Neural cell (in vitro differentiated cells): Measurements from ENCODE around the gene PAIP2. TPM values are rescaled to one million over a fixed set of nuclear protein-coding genes. Genes with fewer than 3 reads are reported as not detected.
"Not testable (repeated sequence)": the region's sequence is repeated elsewhere in the genome, so short reads cannot be mapped to it uniquely, and the experiment has no call there.

ENCODE experiments used
- H2AFZ ChIP-seq: fragments of 200-600, 300-800 bp; sonication (generic), shearing (Covaris generic); 2 replicates; pipeline ENCODE4 v1.6.0; 2014; ENCODE audit warnings: low read depth, mild to moderate bottlenecking, antibody characterized with exemption, low read length, moderate library complexity
- H3F3A ChIP-seq: fragments of 200-600 bp; shearing (Covaris generic); 2 replicates; pipeline ENCODE4 v1.6.1; 2016; ENCODE audit warnings: mild to moderate bottlenecking, moderate library complexity, mixed read lengths, antibody characterized with exemption, low read length; ENCODE audit not compliant: insufficient read depth, poor library complexity, severe bottlenecking
- H3K27ac ChIP-seq: fragments of 200-600, 300-800 bp; sonication (generic), shearing (Covaris generic); 2 replicates; pipeline ENCODE4 v1.5.1; 2014; ENCODE audit warnings: mild to moderate bottlenecking, low read length, moderate library complexity
- H3K27me3 ChIP-seq: fragments of 300-800, 200-600 bp; sonication (generic), shearing (Covaris generic); 2 replicates; pipeline ENCODE4 v1.6.0; 2014; ENCODE audit warnings: mild to moderate bottlenecking, low read depth, low read length, moderate library complexity; ENCODE audit not compliant: insufficient read depth
- H3K36me3 ChIP-seq: fragments of 300-800, 200-600 bp; sonication (generic), shearing (Covaris generic); 2 replicates; pipeline ENCODE4 v1.5.1; 2014; ENCODE audit warnings: mild to moderate bottlenecking, antibody characterized with exemption, low read length, moderate library complexity; ENCODE audit not compliant: insufficient read depth
- H3K4me2 ChIP-seq: fragments of 300-800, 200-600 bp; sonication (generic), shearing (Covaris generic); 2 replicates; pipeline ENCODE4 v1.6.0; 2014; ENCODE audit warnings: mild to moderate bottlenecking, low read length
- H3K4me3 ChIP-seq: fragments of 300-800, 200-600 bp; sonication (generic), shearing (Covaris generic); 2 replicates; pipeline ENCODE4 v1.5.1; 2014; ENCODE audit warnings: mild to moderate bottlenecking, low read length, moderate library complexity
- H3K79me2 ChIP-seq: fragments of 200-600 bp; shearing (Covaris generic); replicated peaks from 2 replicates; pipeline ENCODE4 v1.6.0; 2014; ENCODE audit warnings: mild to moderate bottlenecking, low read length, moderate library complexity; ENCODE audit not compliant: insufficient read depth
- H3K9ac ChIP-seq: fragments of 300-800, 200-600 bp; sonication (generic), shearing (Covaris generic); 2 replicates; pipeline ENCODE4 v1.6.1; 2016; ENCODE audit warnings: mild to moderate bottlenecking, low read length, mixed read lengths
- H3K9me2 ChIP-seq: fragments of 200-600 bp; shearing (Covaris generic); 2 replicates; pipeline ENCODE4 v1.6.1; 2016; ENCODE audit warnings: mild to moderate bottlenecking, low read length, mixed read lengths; ENCODE audit not compliant: insufficient read depth
- H3K9me3 ChIP-seq: fragments of 200-600, 300-800 bp; sonication (generic), shearing (Covaris generic); 2 replicates; pipeline ENCODE4 v1.6.1; 2016; ENCODE audit warnings: mild to moderate bottlenecking, mixed run types, low read length, moderate library complexity, mixed read lengths
- H4K20me1 ChIP-seq: fragments of 200-600 bp; shearing (Covaris generic); 2 replicates; pipeline ENCODE4 v1.6.1; 2016; ENCODE audit warnings: mild to moderate bottlenecking, mixed run types; ENCODE audit not compliant: insufficient read depth
- EP300 ChIP-seq: fragments of 450-650 bp; conservative IDR thresholded peaks from 2 replicates; pipeline ENCODE4 v1.6.1; 2014; ENCODE audit warnings: antibody characterized with exemption, mild to moderate bottlenecking, moderate library complexity; ENCODE audit not compliant: poor library complexity, severe bottlenecking
- EZH2 ChIP-seq: fragments of 200-600, 300-800 bp; shearing (Covaris generic), sonication (generic); IDR thresholded peaks from 2 replicates; pipeline ENCODE4 v1.6.1; 2014; ENCODE audit warnings: antibody characterized with exemption, low read length, borderline replicate concordance, mild to moderate bottlenecking; ENCODE audit not compliant: insufficient read depth, poor library complexity, severe bottlenecking
- MXI1 ChIP-seq: fragments of 450-650 bp; conservative IDR thresholded peaks from 2 replicates; pipeline ENCODE4 v1.6.1; 2014; ENCODE audit warnings: antibody characterized with exemption, mild to moderate bottlenecking; ENCODE audit not compliant: poor library complexity, severe bottlenecking
- POLR2AphosphoS5 ChIP-seq: IDR thresholded peaks from 2 replicates; pipeline ENCODE4 v1.6.1; 2012
- RAD21 ChIP-seq: fragments of 450-650 bp; conservative IDR thresholded peaks from 2 replicates; pipeline ENCODE4 v1.6.1; 2014; ENCODE audit warnings: antibody characterized with exemption, mild to moderate bottlenecking, moderate library complexity
- SMC3 ChIP-seq: fragments of 450-650 bp; conservative IDR thresholded peaks from 2 replicates; pipeline ENCODE4 v1.6.1; 2014; ENCODE audit warnings: antibody characterized with exemption, mild to moderate bottlenecking, moderate library complexity; ENCODE audit not compliant: poor library complexity
- TAF1 ChIP-seq: IDR thresholded peaks from 2 replicates; pipeline ENCODE4 v1.6.1; 2012; ENCODE audit warnings: low read depth
- polyA plus RNA-seq: library from polyadenylated mRNA; depleted of rRNA; stranded (reverse); fragments of >200 nt; gene quantifications from 2 replicates; pipeline ENCODE4 v1.2.3, GENCODE V29; 2014
- TF ChIP-seq, protein P1 (sequence below): IDR thresholded peaks from 2 replicates; pipeline ENCODE4 v1.6.1; 2012; ENCODE audit warnings: borderline replicate concordance
- TF ChIP-seq, protein P2 (sequence below): fragments of 450-650 bp; IDR thresholded peaks from 2 replicates; pipeline ENCODE4 v1.5.1; 2014; ENCODE audit warnings: antibody characterized with exemption, mild to moderate bottlenecking, moderate library complexity; ENCODE audit not compliant: poor library complexity, severe bottlenecking

PAIP2 gene
- polyA plus RNA-seq, 1 donor from 2014 or later: 201 TPM

DNA sequence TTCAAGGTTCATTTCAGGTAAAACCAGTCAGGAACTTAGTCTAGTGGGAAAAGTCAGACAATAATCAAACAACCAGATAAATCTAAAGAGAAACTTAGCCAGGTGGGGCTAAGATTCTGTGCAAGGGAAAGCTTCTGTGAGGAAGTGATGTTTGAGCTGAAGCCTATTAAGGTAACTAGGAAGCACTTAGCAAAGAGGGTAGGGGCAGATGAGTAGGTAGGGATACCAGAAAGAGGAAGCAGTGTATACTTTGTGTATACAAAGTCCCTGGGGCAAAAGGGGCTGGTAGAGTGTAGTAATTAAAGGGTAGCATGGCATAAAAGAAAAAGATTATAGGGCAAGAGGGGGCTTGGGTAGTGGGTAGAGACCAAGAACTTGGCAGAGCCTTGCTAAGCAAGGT, 65.9 kb downstream of the PAIP2 start:
- Histone ChIP-seq H3K36me3 (no peaks in the 10 kb centered on the region), H3K27ac (no peak overlapping the region), H3K9me3 (no peaks in the 10 kb centered on the region), H3K9me2 (no peaks in the 10 kb centered on the region), H3F3A (no peaks in the 10 kb centered on the region), H3K4me3 (no peak overlapping the region), H3K27me3 (no peaks in the 10 kb centered on the region), H2AFZ (no peak overlapping the region), H3K79me2 (no peaks in the 10 kb centered on the region), H3K4me2 (no peak overlapping the region), H4K20me1 (no peaks in the 10 kb centered on the region), H3K9ac (no peak overlapping the region)
- TF ChIP-seq RAD21 (no peak), SMC3 (no peak), POLR2AphosphoS5 (no peak), EP300 (no peak), EZH2 (no peak), MXI1 (no peak), TAF1 (no peak)
- TF ChIP-seq, protein P1, sequence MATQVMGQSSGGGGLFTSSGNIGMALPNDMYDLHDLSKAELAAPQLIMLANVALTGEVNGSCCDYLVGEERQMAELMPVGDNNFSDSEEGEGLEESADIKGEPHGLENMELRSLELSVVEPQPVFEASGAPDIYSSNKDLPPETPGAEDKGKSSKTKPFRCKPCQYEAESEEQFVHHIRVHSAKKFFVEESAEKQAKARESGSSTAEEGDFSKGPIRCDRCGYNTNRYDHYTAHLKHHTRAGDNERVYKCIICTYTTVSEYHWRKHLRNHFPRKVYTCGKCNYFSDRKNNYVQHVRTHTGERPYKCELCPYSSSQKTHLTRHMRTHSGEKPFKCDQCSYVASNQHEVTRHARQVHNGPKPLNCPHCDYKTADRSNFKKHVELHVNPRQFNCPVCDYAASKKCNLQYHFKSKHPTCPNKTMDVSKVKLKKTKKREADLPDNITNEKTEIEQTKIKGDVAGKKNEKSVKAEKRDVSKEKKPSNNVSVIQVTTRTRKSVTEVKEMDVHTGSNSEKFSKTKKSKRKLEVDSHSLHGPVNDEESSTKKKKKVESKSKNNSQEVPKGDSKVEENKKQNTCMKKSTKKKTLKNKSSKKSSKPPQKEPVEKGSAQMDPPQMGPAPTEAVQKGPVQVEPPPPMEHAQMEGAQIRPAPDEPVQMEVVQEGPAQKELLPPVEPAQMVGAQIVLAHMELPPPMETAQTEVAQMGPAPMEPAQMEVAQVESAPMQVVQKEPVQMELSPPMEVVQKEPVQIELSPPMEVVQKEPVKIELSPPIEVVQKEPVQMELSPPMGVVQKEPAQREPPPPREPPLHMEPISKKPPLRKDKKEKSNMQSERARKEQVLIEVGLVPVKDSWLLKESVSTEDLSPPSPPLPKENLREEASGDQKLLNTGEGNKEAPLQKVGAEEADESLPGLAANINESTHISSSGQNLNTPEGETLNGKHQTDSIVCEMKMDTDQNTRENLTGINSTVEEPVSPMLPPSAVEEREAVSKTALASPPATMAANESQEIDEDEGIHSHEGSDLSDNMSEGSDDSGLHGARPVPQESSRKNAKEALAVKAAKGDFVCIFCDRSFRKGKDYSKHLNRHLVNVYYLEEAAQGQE: no peak
- TF ChIP-seq, protein P2, sequence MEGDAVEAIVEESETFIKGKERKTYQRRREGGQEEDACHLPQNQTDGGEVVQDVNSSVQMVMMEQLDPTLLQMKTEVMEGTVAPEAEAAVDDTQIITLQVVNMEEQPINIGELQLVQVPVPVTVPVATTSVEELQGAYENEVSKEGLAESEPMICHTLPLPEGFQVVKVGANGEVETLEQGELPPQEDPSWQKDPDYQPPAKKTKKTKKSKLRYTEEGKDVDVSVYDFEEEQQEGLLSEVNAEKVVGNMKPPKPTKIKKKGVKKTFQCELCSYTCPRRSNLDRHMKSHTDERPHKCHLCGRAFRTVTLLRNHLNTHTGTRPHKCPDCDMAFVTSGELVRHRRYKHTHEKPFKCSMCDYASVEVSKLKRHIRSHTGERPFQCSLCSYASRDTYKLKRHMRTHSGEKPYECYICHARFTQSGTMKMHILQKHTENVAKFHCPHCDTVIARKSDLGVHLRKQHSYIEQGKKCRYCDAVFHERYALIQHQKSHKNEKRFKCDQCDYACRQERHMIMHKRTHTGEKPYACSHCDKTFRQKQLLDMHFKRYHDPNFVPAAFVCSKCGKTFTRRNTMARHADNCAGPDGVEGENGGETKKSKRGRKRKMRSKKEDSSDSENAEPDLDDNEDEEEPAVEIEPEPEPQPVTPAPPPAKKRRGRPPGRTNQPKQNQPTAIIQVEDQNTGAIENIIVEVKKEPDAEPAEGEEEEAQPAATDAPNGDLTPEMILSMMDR: no peak

DNA sequence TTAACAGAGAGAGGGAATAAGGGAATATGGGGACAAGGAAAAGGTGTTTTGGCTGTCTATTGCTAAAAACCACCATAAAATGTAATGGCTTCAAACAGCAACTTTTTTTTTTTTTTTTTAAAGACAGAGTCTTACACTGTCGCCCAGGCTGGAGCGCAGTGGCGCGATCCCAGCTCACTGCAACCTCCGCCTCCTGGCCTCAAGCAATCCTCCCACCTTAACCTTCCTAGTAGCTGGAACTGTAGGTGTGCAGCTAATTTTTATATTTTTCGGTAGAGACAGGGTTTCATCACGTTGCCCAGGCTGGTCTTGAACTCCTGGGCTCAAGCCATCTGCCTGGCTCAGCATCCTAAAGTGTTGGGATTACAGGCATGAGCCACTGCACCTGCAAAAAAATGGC, 66.5 kb downstream of the PAIP2 start:
- Histone ChIP-seq H3K4me2 (no peak overlapping the region), H3K4me3 (no peak overlapping the region), H3K27ac (no peak overlapping the region), H4K20me1 (no peaks in the 10 kb centered on the region), H3K9ac (no peak overlapping the region), H2AFZ (no peak overlapping the region), H3F3A (no peaks in the 10 kb centered on the region), H3K36me3 (no peaks in the 10 kb centered on the region), H3K9me2 (no peaks in the 10 kb centered on the region), H3K27me3 (no peaks in the 10 kb centered on the region), H3K79me2 (no peaks in the 10 kb centered on the region), H3K9me3 (no peaks in the 10 kb centered on the region)
- no peak for TF ChIP-seq RAD21
- TF ChIP-seq MXI1: no peak
- TF ChIP-seq SMC3: no peak
- TF ChIP-seq, protein P2: no peak
- no peak for TF ChIP-seq EZH2
- TF ChIP-seq TAF1: no peak
- TF ChIP-seq POLR2AphosphoS5: no peak
- TF ChIP-seq, protein P1: no peak
- no peak for TF ChIP-seq EP300

DNA sequence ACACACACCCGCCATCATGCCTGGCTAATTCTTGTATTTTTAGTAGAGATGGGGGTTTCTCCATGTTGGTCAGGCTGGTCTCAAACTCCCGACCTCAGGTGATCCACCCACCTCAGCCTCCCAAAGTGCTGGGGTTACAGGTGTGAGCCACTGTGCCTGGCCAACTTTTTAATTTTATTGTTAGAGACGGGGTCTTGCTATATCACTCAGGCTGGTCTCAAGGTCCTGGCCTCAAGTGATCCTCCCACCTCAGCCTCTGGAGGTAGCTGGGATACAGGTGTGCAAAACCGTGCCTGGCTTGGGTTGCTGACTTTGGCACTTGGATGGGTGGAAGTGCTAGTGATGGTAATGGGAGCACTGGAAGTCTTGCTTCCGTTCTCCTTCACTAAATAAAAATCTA, 67.5 kb downstream of the PAIP2 start:
- H4K20me1 ChIP-seq, H3K9ac ChIP-seq, H3K79me2 ChIP-seq, H3K4me2 ChIP-seq, H3K27ac ChIP-seq, H3K4me3 ChIP-seq, H3K9me3 ChIP-seq, H3F3A ChIP-seq, H2AFZ ChIP-seq, H3K27me3 ChIP-seq, H3K36me3 ChIP-seq, H3K9me2 ChIP-seq: not testable (repeated sequence)
